Measurements from ENCODE around the gene CERS6.

DNA sequence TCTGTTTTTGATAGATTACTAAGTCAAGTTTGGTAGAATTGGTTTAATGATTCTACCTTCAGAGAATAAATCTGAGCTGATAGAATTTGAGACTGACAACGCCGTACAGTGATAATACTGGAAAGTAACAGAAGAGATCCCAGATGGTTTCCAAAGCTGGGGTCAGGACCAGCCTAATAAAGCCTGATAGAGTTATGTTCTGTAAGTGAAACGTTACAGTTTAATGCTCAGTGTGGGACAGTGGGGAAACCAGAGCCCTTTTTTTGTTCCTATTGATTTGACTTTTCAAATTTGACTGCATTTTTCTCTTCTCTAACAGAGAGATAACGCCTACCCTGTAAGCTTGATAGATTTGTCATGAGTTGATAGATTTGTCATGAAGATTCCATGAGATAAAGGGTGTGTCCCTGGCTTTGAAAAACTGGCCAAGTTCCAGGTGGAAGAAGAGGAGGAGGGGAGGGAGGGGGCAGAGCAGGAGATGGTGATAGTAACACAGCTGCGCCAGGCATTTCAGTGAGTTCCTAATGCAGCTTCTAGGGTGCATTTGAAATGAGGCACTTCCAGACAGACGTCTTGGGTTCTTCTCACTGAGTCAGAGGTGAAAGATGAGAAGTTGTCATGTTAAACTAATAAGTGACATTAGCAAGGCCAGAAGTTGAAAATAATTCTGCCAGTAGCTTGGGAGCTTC is 65.1 kb downstream of the CERS6 start:
- TF ChIP-seq POLR2AphosphoS5 (IDR thresholded peaks at IDR 0.05; ENCODE audit: low read depth, low read length) (no peak), EGR1 (IDR thresholded peaks at IDR 0.05; ENCODE audit: borderline replicate concordance, low read depth, low read length) (no peak), SIN3A (conservative IDR thresholded peaks at IDR 0.05 in 1 of 2, IDR thresholded peaks at IDR 0.05 in 1 of 2; ENCODE audit: low read depth in 1 of 2, low read length in 2 of 2) (no peak), ASH2L (IDR thresholded peaks at IDR 0.05; ENCODE audit: low read length) (no peak)
